OCI-LY3 (cell line): ENCODE measurements around the gene BATF.

Experiments used
- H2AFZ ChIP-seq: fragments of 200-600, 300-600 bp; shearing (Covaris generic); 2 replicates; pipeline ENCODE4 v1.6.0; 2014; ENCODE audit warnings: antibody characterized with exemption, low read depth, low read length
- H3K27ac ChIP-seq: fragments of 200-600, 300-600 bp; sonication (generic); 2 replicates; pipeline ENCODE4 v1.5.1; 2014; ENCODE audit warnings: mild to moderate bottlenecking, low read length, moderate library complexity, mixed read lengths
- H3K27me3 ChIP-seq: fragments of 200-600, 300-600 bp; sonication (generic); 2 replicates; pipeline ENCODE4 v1.6.1; 2014; ENCODE audit warnings: low read depth, low read length, mixed read lengths
- H3K36me3 ChIP-seq: fragments of 200-600, 300-600 bp; sonication (generic); replicated peaks from 2 replicates; pipeline ENCODE3; 2014; ENCODE audit warnings: low read depth, low read length, mixed read lengths
- H3K4me1 ChIP-seq: fragments of 300-600, 200-600 bp; sonication (generic); 2 replicates; pipeline ENCODE4 v1.6.1; 2014; ENCODE audit warnings: low read length, mixed read lengths
- H3K4me2 ChIP-seq: fragments of 200-600, 300-600 bp; sonication (generic); 2 replicates; pipeline ENCODE4 v1.6.1; 2014; ENCODE audit warnings: low read length, mixed read lengths
- H3K4me3 ChIP-seq: fragments of 300-600, 200-600 bp; sonication (generic); 2 replicates; pipeline ENCODE4 v1.5.1; 2014; ENCODE audit warnings: antibody characterized with exemption, mild to moderate bottlenecking, low read length, moderate library complexity
- H3K79me2 ChIP-seq: fragments of 300-600, 200-600 bp; shearing (Covaris generic); 2 replicates; pipeline ENCODE4 v1.6.1; 2014; ENCODE audit warnings: mild to moderate bottlenecking, low read length, mixed read lengths
- H3K9ac ChIP-seq: fragments of 300-600, 200-600 bp; shearing (Covaris generic); 2 replicates; pipeline ENCODE4 v1.6.0; 2014; ENCODE audit warnings: mild to moderate bottlenecking, low read length, moderate library complexity
- H3K9me3 ChIP-seq: fragments of 200-600, 300-600 bp; shearing (Covaris generic); 2 replicates; pipeline ENCODE4 v1.6.1; 2014; ENCODE audit warnings: low read length, mixed read lengths; ENCODE audit not compliant: insufficient read depth
- H4K20me1 ChIP-seq: fragments of 200-600, 300-600 bp; sonication (generic); 2 replicates; pipeline ENCODE4 v1.6.1; 2016; ENCODE audit warnings: low read length, mixed read lengths; ENCODE audit not compliant: insufficient read depth
- CTCF ChIP-seq: fragments of 200-600, 300-600 bp; sonication (generic); IDR thresholded peaks from 2 replicates; pipeline ENCODE4 v1.5.1; 2014; ENCODE audit warnings: antibody characterized with exemption, low read length, low read depth
- EZH2phosphoT487 ChIP-seq: fragments of 200-600 bp; shearing (Covaris generic); IDR thresholded peaks from 2 replicates; pipeline ENCODE4 v1.6.1; 2018; ENCODE audit warnings: antibody characterized with exemption, mixed run types, low read depth

The BATF gene

GRCh38 chr14:75493592-75494087 lies 28.6 kb upstream of the BATF start:
- H3K27me3 ChIP-seq: no peaks in the 10 kb centered on the region
- no peaks in the 10 kb centered on the region for H3K9me3 ChIP-seq
- H3K79me2 ChIP-seq: peaks cover 27% of the 10 kb centered on the region
- H3K36me3 ChIP-seq: no peaks in the 10 kb centered on the region
- peaks cover 96% of the 10 kb centered on the region for H3K4me1 ChIP-seq
- peak overlapping the region; percentile 55 for H3K4me2 ChIP-seq
- TF ChIP-seq CTCF (no peak), EZH2phosphoT487 (no peak)
- peak overlapping the region; percentile 99 for H3K9ac ChIP-seq
- H3K27ac ChIP-seq: peak overlapping the region; percentile 99
- no peak overlapping the region for H2AFZ ChIP-seq
- no peaks in the 10 kb centered on the region for H4K20me1 ChIP-seq
- H3K4me3 ChIP-seq: peak overlapping the region; percentile 22

GRCh38 chr14:75494896-75495295 lies 27.4 kb upstream of the BATF start:
- H2AFZ ChIP-seq: no peak overlapping the region
- H3K27ac ChIP-seq: peak overlapping the region; percentile 99
- H3K36me3 ChIP-seq: no peaks in the 10 kb centered on the region
- TF ChIP-seq EZH2phosphoT487 (no peak), CTCF (no peak)
- peak overlapping the region; percentile 91 for H3K4me2 ChIP-seq
- H3K27me3 ChIP-seq: no peaks in the 10 kb centered on the region
- peaks cover 23% of the 10 kb centered on the region for H3K79me2 ChIP-seq
- H3K4me3 ChIP-seq: peak overlapping the region; percentile 16; the same call in 1 of the 2 replicates
- no peaks in the 10 kb centered on the region for H4K20me1 ChIP-seq
- H3K4me1 ChIP-seq: peaks cover 97% of the 10 kb centered on the region
- H3K9ac ChIP-seq: peak overlapping the region; percentile 99
- H3K9me3 ChIP-seq: no peaks in the 10 kb centered on the region

GRCh38 chr14:75495399-75495798 lies 26.9 kb upstream of the BATF start:
- H3K9me3 ChIP-seq: no peaks in the 10 kb centered on the region
- H2AFZ ChIP-seq: no peak overlapping the region
- no peaks in the 10 kb centered on the region for H3K27me3 ChIP-seq
- peaks cover 97% of the 10 kb centered on the region for H3K4me1 ChIP-seq
- H3K9ac ChIP-seq: peak overlapping the region; percentile 99
- H3K36me3 ChIP-seq: no peaks in the 10 kb centered on the region
- H3K4me3 ChIP-seq: peak overlapping the region; percentile 34; the same call in 1 of the 2 replicates
- H4K20me1 ChIP-seq: no peaks in the 10 kb centered on the region
- H3K4me2 ChIP-seq: peak overlapping the region; percentile 91
- H3K27ac ChIP-seq: peak overlapping the region; percentile 99
- TF ChIP-seq CTCF (no peak), EZH2phosphoT487 (no peak)
- H3K79me2 ChIP-seq: peaks cover 18% of the 10 kb centered on the region

GRCh38 chr14:75495882-75496281 lies 26.4 kb upstream of the BATF start:
- Histone ChIP-seq H3K4me3 (peak overlapping the region; percentile 34; the same call in 1 of the 2 replicates), H3K9me3 (no peaks in the 10 kb centered on the region), H3K4me2 (peak overlapping the region; percentile 91), H3K4me1 (peaks cover 97% of the 10 kb centered on the region), H3K36me3 (no peaks in the 10 kb centered on the region), H2AFZ (no peak overlapping the region), H3K79me2 (peaks cover 13% of the 10 kb centered on the region), H3K27ac (peak overlapping the region; percentile 99), H4K20me1 (no peaks in the 10 kb centered on the region), H3K27me3 (no peaks in the 10 kb centered on the region), H3K9ac (peak overlapping the region; percentile 99)
- no peak for TF ChIP-seq CTCF
- no peak for TF ChIP-seq EZH2phosphoT487
